Ishikawa (cell line): Measurements from ENCODE around the gene SLIT3.

Source experiments
- EP300 ChIP-seq: IDR thresholded peaks from 2 replicates; pipeline ENCODE4 v1.6.1; 2012; ENCODE audit warnings: borderline replicate concordance
- MAX ChIP-seq: IDR thresholded peaks from 2 replicates; pipeline ENCODE4 v1.6.1; 2012
- TAF1 ChIP-seq: IDR thresholded peaks from 2 replicates; pipeline ENCODE4 v1.6.1; 2012; ENCODE audit warnings: low read depth, mild to moderate bottlenecking
- TCF12 ChIP-seq: IDR thresholded peaks from 2 replicates; pipeline ENCODE4 v1.6.1; 2012; ENCODE audit warnings: low read depth

GRCh38 chr5:169151051-169151805 lies 149.7 kb downstream of the SLIT3 start:
- TF ChIP-seq TAF1 (no peak), TCF12 (no peak), MAX (no peak), EP300 (no peak)
